Measurements from ENCODE around the gene AOC3. TPM values are rescaled to one million over a fixed set of nuclear protein-coding genes. Genes with fewer than 3 reads are reported as not detected.
A peak's percentile ranks its signal among the peaks of the same experiment; 100 is the strongest.
"Not testable (repeated sequence)": the region's sequence is repeated elsewhere in the genome, so short reads cannot be mapped to it uniquely, and the experiment has no call there.

Gene AOC3
- total RNA-seq, 6 experiments from 2014 or later = 3.9 to 14.9 (median 7.1) TPM

- peak; percentile 59 to 89 (median 78) for DNase-seq
- ATAC-seq = peak; percentile 77 to 88 (median 82)
- peaks cover 0 to 52% (median 27%) of the 10 kb centered on the region in 4 donors for H3K4me1 ChIP-seq
- intact Hi-C loops (cut with DNase I) = no loop called here
- no peaks in the 10 kb centered on the region for H3K9me3 ChIP-seq
- no peaks in the 10 kb centered on the region for H3K36me3 ChIP-seq
- peak overlapping the region; percentile 7 to 37 (median 36) for H3K4me3 ChIP-seq
- 26% methylated on average over 9 of the region's 12 CpGs for WGBS (ENCODE audit: insufficient coverage, low coverage, low lambda C conversion rate, missing lambda C conversion rate)
- no peaks in the 10 kb centered on the region for H3K27me3 ChIP-seq
- peak overlapping the region; percentile 33 to 87 (median 58) for H3K27ac ChIP-seq
- TF ChIP-seq, protein P1, sequence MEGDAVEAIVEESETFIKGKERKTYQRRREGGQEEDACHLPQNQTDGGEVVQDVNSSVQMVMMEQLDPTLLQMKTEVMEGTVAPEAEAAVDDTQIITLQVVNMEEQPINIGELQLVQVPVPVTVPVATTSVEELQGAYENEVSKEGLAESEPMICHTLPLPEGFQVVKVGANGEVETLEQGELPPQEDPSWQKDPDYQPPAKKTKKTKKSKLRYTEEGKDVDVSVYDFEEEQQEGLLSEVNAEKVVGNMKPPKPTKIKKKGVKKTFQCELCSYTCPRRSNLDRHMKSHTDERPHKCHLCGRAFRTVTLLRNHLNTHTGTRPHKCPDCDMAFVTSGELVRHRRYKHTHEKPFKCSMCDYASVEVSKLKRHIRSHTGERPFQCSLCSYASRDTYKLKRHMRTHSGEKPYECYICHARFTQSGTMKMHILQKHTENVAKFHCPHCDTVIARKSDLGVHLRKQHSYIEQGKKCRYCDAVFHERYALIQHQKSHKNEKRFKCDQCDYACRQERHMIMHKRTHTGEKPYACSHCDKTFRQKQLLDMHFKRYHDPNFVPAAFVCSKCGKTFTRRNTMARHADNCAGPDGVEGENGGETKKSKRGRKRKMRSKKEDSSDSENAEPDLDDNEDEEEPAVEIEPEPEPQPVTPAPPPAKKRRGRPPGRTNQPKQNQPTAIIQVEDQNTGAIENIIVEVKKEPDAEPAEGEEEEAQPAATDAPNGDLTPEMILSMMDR (IDR thresholded peaks at IDR 0.05) = no peak
- TF ChIP-seq POLR2A (IDR thresholded peaks at IDR 0.05) = no peak
Measured at GRCh38 chr17:42894283-42895184, 43.5 kb downstream of the AOC3 start.

DNA sequence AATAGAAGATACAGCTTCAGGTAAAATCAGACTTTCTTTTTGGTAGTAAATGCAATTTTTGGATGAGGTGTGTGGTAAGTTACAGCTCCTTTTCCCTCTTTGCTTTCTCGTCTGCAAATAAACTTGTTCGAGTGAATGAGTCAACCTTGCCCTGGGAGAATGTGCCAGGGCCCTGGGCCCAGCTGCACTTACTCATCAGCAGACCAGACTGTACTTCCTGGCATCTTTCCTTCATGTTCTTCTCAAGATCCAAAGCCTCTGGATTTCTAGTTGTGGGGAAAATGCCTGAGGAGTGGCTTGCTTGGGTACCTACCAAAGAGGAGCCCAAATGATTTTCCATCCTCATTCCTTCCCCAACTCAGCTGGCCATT, 44.2 kb downstream of the AOC3 start:
- 3% methylated on average over 2 of the region's 2 CpGs for WGBS (ENCODE audit: insufficient coverage, low coverage, low lambda C conversion rate, missing lambda C conversion rate)
- Histone ChIP-seq H3K36me3 (no peaks in the 10 kb centered on the region), H3K27ac (peak overlapping the region; percentile 33 to 87 (median 58)), H3K4me1 (peaks cover 0 to 59% (median 27%) of the 10 kb centered on the region in 4 donors), H3K9me3 (no peaks in the 10 kb centered on the region), H3K4me3 (peak overlapping the region in 2 of 3 donors; percentile 17 to 36), H3K27me3 (no peaks in the 10 kb centered on the region)
- ATAC-seq = peak; percentile 64 to 76 (median 70)
- intact Hi-C loops (cut with DNase I) = no loop called here
- peak; percentile 68 to 74 (median 72) for DNase-seq
- TF ChIP-seq, protein P1 (IDR thresholded peaks at IDR 0.05) = no peak
- no peak for TF ChIP-seq POLR2A (IDR thresholded peaks at IDR 0.05)

DNA sequence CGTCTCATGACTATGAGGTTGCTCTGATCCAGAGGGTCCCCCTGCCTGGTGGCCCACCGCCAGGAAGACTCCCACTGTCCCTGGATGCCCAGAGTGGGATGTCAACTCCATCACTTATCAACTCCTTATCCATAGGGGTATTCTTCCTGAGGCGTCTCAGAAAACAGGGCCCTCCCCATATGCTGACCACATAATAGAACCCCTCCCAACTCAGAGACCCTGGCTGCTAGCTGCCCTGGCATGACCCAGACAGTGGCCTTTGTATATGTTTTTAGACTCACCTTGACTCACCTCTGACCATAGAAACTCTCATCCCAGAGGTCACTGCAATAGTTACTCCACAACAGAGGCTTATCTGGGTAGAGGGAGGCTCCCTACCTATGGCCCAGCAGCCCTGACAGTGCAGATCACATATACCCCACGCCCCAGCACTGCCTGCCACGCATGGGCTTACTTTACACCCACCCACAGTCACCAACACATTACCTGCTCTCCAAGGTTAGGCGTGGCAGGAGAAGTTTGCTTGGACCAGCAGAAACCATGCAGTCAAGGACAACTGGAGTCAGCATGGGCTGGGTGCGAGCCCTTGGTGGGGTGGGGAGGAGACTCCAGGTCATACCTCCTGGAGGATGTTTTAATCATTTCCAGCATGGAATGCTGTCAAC, 47.3 kb downstream of the AOC3 start:
- no peak for ATAC-seq
- no peak for TF ChIP-seq POLR2A (IDR thresholded peaks at IDR 0.05)
- TF ChIP-seq, protein P1 (IDR thresholded peaks at IDR 0.05) = no peak

GRCh38 chr17:42899981-42900380, 49.0 kb downstream of the AOC3 start:
- Histone ChIP-seq H3K4me1 (peaks cover 0 to 34% (median 12%) of the 10 kb centered on the region in 4 donors), H3K27ac (peak overlapping the region in 2 of 3 donors; percentile 47 to 65), H3K36me3 (peaks cover 0 to 17% (median 7%) of the 10 kb centered on the region in 4 donors)
- H3K27me3 ChIP-seq; H3K4me3 ChIP-seq; intact Hi-C loops (cut with DNase I); H3K9me3 ChIP-seq; ATAC-seq; DNase-seq: not testable (repeated sequence)
- 74% methylated on average over 3 of the region's 3 CpGs for WGBS (ENCODE audit: insufficient coverage, low coverage, low lambda C conversion rate, missing lambda C conversion rate)

More for the DNA sequence above, 47.3 kb downstream of the AOC3 start:
- Histone ChIP-seq H3K4me3 (no peak overlapping the region), H3K36me3 (peaks cover 0 to 4% (median 0%) of the 10 kb centered on the region in 4 donors), H3K4me1 (peaks cover 0 to 40% (median 12%) of the 10 kb centered on the region in 4 donors), H3K27me3 (no peaks in the 10 kb centered on the region), H3K27ac (no peak overlapping the region), H3K9me3 (no peaks in the 10 kb centered on the region)
- WGBS (ENCODE audit: insufficient coverage, low coverage, low lambda C conversion rate, missing lambda C conversion rate) = 63% methylated on average over 4 of the region's 7 CpGs
- intact Hi-C loops (cut with DNase I) = no loop called here
- peak in 1 of 3 donors; percentile 12 for DNase-seq

All from right lobe of liver (tissue), 6 donors.